H1 (cell line): ENCODE data around the gene KIFBP. TPM values are rescaled to one million over a fixed set of nuclear protein-coding genes. Genes with fewer than 3 reads are reported as not detected.

Experiments
- CTCF ChIA-PET: fragments of 300-600 bp; sonication (Branson Sonifier 250); formaldehyde crosslinking; loops from one replicate; lab custom pipeline; 2021; ENCODE audit not compliant: partially characterized antibody; lab: Charles Lee
- POLR2A ChIA-PET: fragments of 300-600 bp; sonication (Branson Sonifier 250); formaldehyde crosslinking; loops from one replicate; lab custom pipeline; 2021; ENCODE audit warnings: inconsistent platforms; ENCODE audit not compliant: partially characterized antibody; lab: Charles Lee
- DNase-seq, 2 experiments: peaks; one replicate each; pipeline versions ENCODE4 v3.0.0 to v3.0.0-alpha.2; 2010 to 2022; ENCODE audit warnings: low spot score in 2 of 2, low read depth in 1 of 2, mixed read lengths in 1 of 2
- FAIRE-seq: peaks from 2 replicates; lab custom pipeline; 2011; peaks lifted over from hg19 to GRCh38; lab: Jason Lieb, UNC
- H2AFZ ChIP-seq: 2 replicates; pipeline ENCODE4 v1.8.1; 2012; ENCODE audit warnings: low read length, inconsistent platforms
- H2AK5ac ChIP-seq: 2 replicates; pipeline ENCODE4 v1.6.1; 2013; ENCODE audit warnings: low read depth, low read length
- H2BK120ac ChIP-seq: replicated peaks from 2 replicates; pipeline ENCODE3; 2013; ENCODE audit warnings: low read depth, low read length, inconsistent platforms
- H2BK12ac ChIP-seq: 2 replicates; pipeline ENCODE4 v1.6.1; 2013; ENCODE audit warnings: low read depth, low read length
- H2BK15ac ChIP-seq: 2 replicates; pipeline ENCODE4 v1.6.1; 2013; ENCODE audit warnings: low read length
- H2BK20ac ChIP-seq: 2 replicates; pipeline ENCODE4 v1.6.1; 2013; ENCODE audit warnings: low read length
- H2BK5ac ChIP-seq: 2 replicates; pipeline ENCODE4 v1.6.1; 2013; ENCODE audit warnings: low read depth, low read length
- H3K14ac ChIP-seq: 2 replicates; pipeline ENCODE4 v1.6.1; 2013; ENCODE audit warnings: inconsistent platforms; ENCODE audit not compliant: insufficient read length
- H3K18ac ChIP-seq: 2 replicates; pipeline ENCODE4 v1.6.1; 2013; ENCODE audit warnings: low read length; ENCODE audit errors: extremely low read depth
- H3K23ac ChIP-seq: 2 replicates; pipeline ENCODE4 v1.6.1; 2013; ENCODE audit warnings: inconsistent platforms; ENCODE audit not compliant: insufficient read length
- H3K23me2 ChIP-seq: 2 replicates; pipeline ENCODE4 v1.6.1; 2013; ENCODE audit warnings: low read depth, low read length
- H3K27ac ChIP-seq: 2 replicates; pipeline ENCODE4 v1.6.1; 2011; ENCODE audit warnings: low read depth, low read length, inconsistent platforms
- H3K27me3 ChIP-seq, 4 experiments: replicated peaks in 1 of 4; 1 replicate in 1 of 4; 2 replicates in 3 of 4; pipeline versions ENCODE4 v1.6.1 to v1.8.1; 2011 to 2013; ENCODE audit warnings: low read length in 3 of 4, mild to moderate bottlenecking in 3 of 4, inconsistent platforms in 2 of 4, mixed read lengths in 2 of 4, moderate library complexity in 1 of 4; ENCODE audit not compliant: control insufficient read depth in 3 of 4, insufficient read depth in 3 of 4; ENCODE audit errors: extremely low read depth in 1 of 4
- H3K36me3 ChIP-seq, 4 experiments: 2 replicates each; pipeline versions ENCODE4 v1.6.1 to v1.8.1; 2011 to 2013; ENCODE audit warnings: mild to moderate bottlenecking in 4 of 4, low read length in 3 of 4, moderate library complexity in 2 of 4, control low read depth in 1 of 4, inconsistent platforms in 1 of 4; ENCODE audit not compliant: insufficient read depth in 4 of 4, control insufficient read depth in 2 of 4
- H3K4ac ChIP-seq: replicated peaks from 2 replicates; pipeline ENCODE3; 2013; ENCODE audit warnings: low read length, low read depth, mixed read lengths, inconsistent platforms; ENCODE audit not compliant: insufficient read length
- H3K4me1 ChIP-seq, 4 experiments: replicated peaks in 1 of 4; 1 replicate in 1 of 4; 2 replicates in 3 of 4; pipeline versions ENCODE4 v1.6.1 to v1.8.1; 2011 to 2013; ENCODE audit warnings: low read length in 3 of 4, inconsistent platforms in 2 of 4, mixed read lengths in 1 of 4; ENCODE audit not compliant: insufficient read depth in 4 of 4, control insufficient read depth in 3 of 4
- H3K4me2 ChIP-seq, 2 experiments: 2 replicates each; pipeline versions ENCODE4 v1.6.1 to v1.8.1; 2011 to 2013; ENCODE audit warnings: low read depth in 2 of 2, low read length in 2 of 2, control low read depth in 1 of 2, inconsistent platforms in 1 of 2, mild to moderate bottlenecking in 1 of 2; ENCODE audit not compliant: insufficient read depth in 1 of 2
- H3K4me3 ChIP-seq, 4 experiments: fragments of 200-600, 300-600 bp in 1 of 4; sonication (generic), shearing (Covaris generic), sonication (Bioruptor Twin) in 1 of 4; 2 replicates each; pipeline versions ENCODE4 v1.5.1 to v1.8.1; 2011 to 2016; ENCODE audit warnings: low read length in 4 of 4, low read depth in 3 of 4, control low read depth in 2 of 4, inconsistent platforms in 2 of 4, mild to moderate bottlenecking in 2 of 4, mixed read lengths in 1 of 4, moderate library complexity in 1 of 4; ENCODE audit not compliant: insufficient read depth in 2 of 4; ENCODE audit errors: extremely low read depth in 1 of 4
- H3K56ac ChIP-seq: replicated peaks from 2 replicates; pipeline ENCODE3; 2013; ENCODE audit warnings: low read depth, mild to moderate bottlenecking, mixed read lengths, low read length, inconsistent platforms; ENCODE audit not compliant: insufficient read length
- H3K79me1 ChIP-seq: 2 replicates; pipeline ENCODE4 v1.6.1; 2013; ENCODE audit warnings: low read depth, low read length, control low read depth
- H3K79me2 ChIP-seq, 2 experiments: 2 replicates each; pipeline versions ENCODE4 v1.6.1 to v1.8.1; 2012 to 2013; ENCODE audit warnings: low read length in 2 of 2, mild to moderate bottlenecking in 2 of 2, inconsistent platforms in 1 of 2; ENCODE audit not compliant: insufficient read depth in 2 of 2, control insufficient read depth in 1 of 2
- H3K9ac ChIP-seq, 4 experiments: replicated peaks in 1 of 4; 1 replicate in 1 of 4; 2 replicates in 3 of 4; pipeline versions ENCODE4 v1.6.1 to v1.8.1; 2011 to 2013; ENCODE audit warnings: low read depth in 3 of 4, low read length in 3 of 4, control low read depth in 2 of 4, mild to moderate bottlenecking in 2 of 4, moderate library complexity in 2 of 4, inconsistent platforms in 1 of 4; ENCODE audit errors: extremely low read depth in 1 of 4
- H3K9me3 ChIP-seq, 2 experiments: 2 replicates each; pipeline versions ENCODE4 v1.6.1 to v1.8.1; 2012 to 2013; ENCODE audit warnings: mild to moderate bottlenecking in 2 of 2, moderate library complexity in 2 of 2, control low read depth in 1 of 2, inconsistent platforms in 1 of 2, low read depth in 1 of 2, low read length in 1 of 2, mixed read lengths in 1 of 2; ENCODE audit not compliant: insufficient read depth in 2 of 2
- H4K20me1 ChIP-seq, 2 experiments: replicated peaks in 1 of 2; 2 replicates each; pipeline versions ENCODE3 to v1.8.1; 2011 to 2013; ENCODE audit warnings: inconsistent platforms in 2 of 2, low read length in 2 of 2, mild to moderate bottlenecking in 1 of 2; ENCODE audit not compliant: insufficient read depth in 2 of 2, control insufficient read depth in 1 of 2
- H4K5ac ChIP-seq: 2 replicates; pipeline ENCODE4 v1.6.1; 2013; ENCODE audit warnings: low read length, low read depth, mixed read lengths, inconsistent platforms; ENCODE audit not compliant: insufficient read length
- H4K8ac ChIP-seq: 2 replicates; pipeline ENCODE4 v1.8.0; 2013; ENCODE audit warnings: mild to moderate bottlenecking, moderate library complexity, low read length, inconsistent platforms; ENCODE audit not compliant: insufficient read depth; ENCODE audit errors: extremely low read depth
- H4K91ac ChIP-seq: replicated peaks from 2 replicates; pipeline ENCODE3; 2013; ENCODE audit warnings: low read length, mixed read lengths, inconsistent platforms; ENCODE audit not compliant: insufficient read length
- ATF2 ChIP-seq: IDR thresholded peaks from 2 replicates; pipeline ENCODE4 v1.6.1; 2012; ENCODE audit warnings: low read length, inconsistent platforms
- EGR1 ChIP-seq: IDR thresholded peaks from 2 replicates; pipeline ENCODE4 v1.6.1; 2011; ENCODE audit warnings: low read depth, low read length, borderline replicate concordance
- EP300 ChIP-seq, 2 experiments: IDR thresholded peaks; 1 replicate in 1 of 2; 2 replicates in 1 of 2; pipeline ENCODE4 v1.6.1; 2011 to 2012; ENCODE audit warnings: low read depth in 2 of 2, low read length in 2 of 2, mild to moderate bottlenecking in 2 of 2, borderline replicate concordance in 1 of 2, inconsistent platforms in 1 of 2, moderate library complexity in 1 of 2
- GTF2F1 ChIP-seq: IDR thresholded peaks from 2 replicates; pipeline ENCODE4 v1.6.1; 2012; ENCODE audit warnings: low read depth, low read length, improper control_type of control experiment, borderline replicate concordance
- KDM5A ChIP-seq: fragments of 200-600 bp; IDR thresholded peaks from 2 replicates; pipeline ENCODE4 v1.7.1; 2012; ENCODE audit warnings: mild to moderate bottlenecking, low read length, inconsistent platforms, mixed read lengths
- RFX5 ChIP-seq: IDR thresholded peaks from 2 replicates; pipeline ENCODE4 v1.6.1; 2011; ENCODE audit warnings: low read depth, low read length, improper control_type of control experiment, borderline replicate concordance
- SIRT6 ChIP-seq: IDR thresholded peaks from one replicate; pipeline ENCODE4 v1.7.1; 2012; ENCODE audit warnings: low read length, inconsistent platforms
- SP1 ChIP-seq: IDR thresholded peaks from 2 replicates; pipeline ENCODE4 v1.6.1; 2011; ENCODE audit warnings: low read depth, low read length
- SP2 ChIP-seq: IDR thresholded peaks from 2 replicates; pipeline ENCODE4 v1.6.1; 2012; ENCODE audit warnings: mild to moderate bottlenecking, low read length, inconsistent platforms
- TAF1 ChIP-seq: IDR thresholded peaks from 2 replicates; pipeline ENCODE4 v1.6.1; 2011; ENCODE audit warnings: mild to moderate bottlenecking, low read depth, low read length
- TEAD4 ChIP-seq: IDR thresholded peaks from 2 replicates; pipeline ENCODE4 v1.6.1; 2012; ENCODE audit warnings: low read depth, low read length, inconsistent platforms, mixed read lengths
- YY1 ChIP-seq: IDR thresholded peaks from 2 replicates; pipeline ENCODE4 v1.6.1; 2011; ENCODE audit warnings: low read depth, mild to moderate bottlenecking, low read length
- WGBS, 2 experiments: shearing (Covaris generic) in 1 of 2; methylation state at CpG; one replicate each; pipeline versions ENCODE4 v1.1.6 to v1.1.7; 2013 to 2015; ENCODE audit warnings: low lambda C conversion rate in 2 of 2, mixed read lengths in 2 of 2, inconsistent platforms in 1 of 2, low coverage in 1 of 2, missing lambda C conversion rate in 1 of 2; ENCODE audit not compliant: insufficient replicate concordance in 2 of 2, insufficient coverage in 1 of 2, insufficient read length in 1 of 2; ENCODE audit errors: extremely low coverage in 1 of 2, missing lambda C conversion rate in 1 of 2; 5-methylcytosine and 5-hydroxymethylcytosine counted together
- polyA plus RNA-seq, 7 experiments: library from polyadenylated mRNA; depleted of rRNA in 3 of 7; stranded (reverse) in 5 of 7; unstranded in 2 of 7; fragments of >200 nt in 5 of 7; fragments of 200-250 nt in 2 of 7; gene quantifications; 1 replicate in 5 of 7; 2 replicates in 1 of 7; 4 replicates in 1 of 7; pipeline versions ENCODE4 v1.2.1 to v1.2.3, GENCODE V29; 2011 to 2013; ENCODE audit warnings: missing spikeins in 2 of 7, mixed read lengths in 2 of 7
- total RNA-seq: library from RNA; stranded (reverse); fragmentation: NEBNext Ultra II Directional; extraction: Animal tissue kit (Norgen Biotek cat#: 25700); gene quantifications from 2 replicates; pipeline ENCODE4 v1.2.1, GENCODE V29; 2021

Gene KIFBP
- total and polyA plus RNA-seq, 2 of the 8 experiments (the other 6 are each of a cell fraction or from before 2014, with no cell fraction given): 17.3 to 34.6 TPM

- Histone ChIP-seq H3K18ac (0 out of 2 replicates have a peak overlapping the region, but pooled peaks have one; percentile 16), H4K8ac (0 out of 2 replicates have a peak overlapping the region, but pooled peaks have one; percentile 26), H4K91ac (no peak overlapping the region), H3K56ac (no peak overlapping the region), H3K4ac (no peak overlapping the region), H2AK5ac (no peak overlapping the region), H3K23me2 (no peaks in the 10 kb centered on the region), H3K79me1 (no peaks in the 10 kb centered on the region), H3K4me1 (no peaks in the 10 kb centered on the region; a peak in 2 of 7 replicates), H2BK15ac (no peak overlapping the region), H3K4me2 (no peak overlapping the region), H2BK120ac (no peak overlapping the region), H3K14ac (no peak overlapping the region), H2AFZ (peak overlapping the region; percentile 73), H3K36me3 (no peaks in the 10 kb centered on the region), H2BK12ac (no peak overlapping the region), H3K79me2 (no peaks in the 10 kb centered on the region), H3K27me3 (no peaks in the 10 kb centered on the region), H3K23ac (no peak overlapping the region), H3K9ac (no peak overlapping the region; a peak in 2 of 7 replicates), H3K4me3 (no peak overlapping the region), H4K5ac (no peak overlapping the region), H2BK5ac (no peak overlapping the region), H4K20me1 (no peaks in the 10 kb centered on the region), H2BK20ac (no peak overlapping the region), H3K9me3 (no peaks in the 10 kb centered on the region), H3K27ac (no peak overlapping the region)
- POLR2A ChIA-PET: interaction anchor here (1.1 kb wide), 1 partner anchor 12 kb away, joined by 3 read pairs; no protein-coding TSS in a partner anchor
- CTCF ChIA-PET: interaction anchor here (0.5 to 2.0 kb wide), 4 partner anchors 8 to 1003 kb away, joined by 4 to 7 read pairs (median 5); no protein-coding TSS in a partner anchor
- WGBS, 2 experiments: 68% methylated on average over 11 of the region's 14 CpGs; no CpG with 5 or more reads in 1 of the 2 experiments
- DNase-seq: peak in 1 of 2 experiments; percentile 47
- FAIRE-seq: no peak
- no peak for TF ChIP-seq KDM5A
- no peak for TF ChIP-seq ATF2
- TF ChIP-seq TAF1: no peak
- no peak for TF ChIP-seq GTF2F1
- no peak for TF ChIP-seq EGR1
- TF ChIP-seq SP1: no peak
- no peak for TF ChIP-seq SP2
- TF ChIP-seq YY1: no peak
- TF ChIP-seq TEAD4: no peak
- no peak for TF ChIP-seq EP300 (IDR thresholded peaks at IDR 0.05; ENCODE audit: borderline replicate concordance in 1 of 2, low read depth in 2 of 2, low read length in 2 of 2)
- TF ChIP-seq RFX5: no peak
- no peak for TF ChIP-seq SIRT6
Measured at GRCh38 chr10:69057261-69057950, 68.8 kb downstream of the KIFBP start.
